Sigmoid colon (tissue), 7 donors: ENCODE measurements around the gene ARRDC5. TPM values are rescaled to one million over a fixed set of nuclear protein-coding genes. Genes with fewer than 3 reads are reported as not detected.

Source experiments
- DNase-seq: peaks from one replicate; pipeline ENCODE4 v3.0.0-alpha.2; 2019
- H3K27ac ChIP-seq, 4 donors: fragments of 200-600 bp; sonication (generic); one replicate each; pipeline ENCODE4 v1.5.1; 2016 to 2019; ENCODE audit warnings: mild to moderate bottlenecking in 1 of 4
- H3K27me3 ChIP-seq, 3 donors: fragments of 200-600 bp; sonication (generic); one replicate each; pipeline ENCODE4 v1.5.1; 2019; ENCODE audit warnings: mild to moderate bottlenecking in 1 of 3
- H3K36me3 ChIP-seq, 4 donors: fragments of 200-600 bp; sonication (generic); one replicate each; pipeline ENCODE4 v1.5.1; 2016 to 2019
- H3K4me1 ChIP-seq, 4 donors: fragments of 200-600 bp; sonication (generic); one replicate each; pipeline ENCODE4 v1.5.1; 2017 to 2019
- H3K4me3 ChIP-seq, 4 donors: fragments of 200-600 bp; sonication (generic); one replicate each; pipeline ENCODE4 v1.5.1; 2017 to 2019; ENCODE audit warnings: mild to moderate bottlenecking in 2 of 4, moderate library complexity in 1 of 4
- H3K9me3 ChIP-seq, 4 donors: fragments of 200-600 bp in 3 of 4; sonication (generic) in 3 of 4; one replicate each; pipeline versions ENCODE4 v1.5.1 to v1.6.1; 2013 to 2019
- CTCF ChIP-seq, 4 experiments: fragments of 450-650 bp in 3 of 4; fragments of 200-600 bp in 1 of 4; IDR thresholded peaks; one replicate each; pipeline ENCODE4 v1.5.1; 2016 to 2019; ENCODE audit warnings: antibody characterized with exemption in 4 of 4, mild to moderate bottlenecking in 3 of 4, moderate library complexity in 2 of 4
- EP300 ChIP-seq, 4 donors: sonication (generic); formaldehyde crosslinking; IDR thresholded peaks; one replicate each; pipeline ENCODE4 v1.6.1; 2017; ENCODE audit warnings: antibody characterized with exemption in 4 of 4
- POLR2A ChIP-seq, 2 donors: fragments of 450-650 bp; IDR thresholded peaks; one replicate each; pipeline ENCODE4 v1.6.1; 2016; ENCODE audit warnings: antibody characterized with exemption in 2 of 2, mild to moderate bottlenecking in 2 of 2, moderate library complexity in 2 of 2
- POLR2AphosphoS5 ChIP-seq, 4 donors: sonication (generic); formaldehyde crosslinking; IDR thresholded peaks; one replicate each; pipeline ENCODE4 v1.6.1; 2017; ENCODE audit warnings: antibody characterized with exemption in 4 of 4
- WGBS, 2 donors: extraction: QIAGEN DNeasy Blood & Tissue Kit; methylation state at CpG; one replicate each; pipeline ENCODE4 v1.1.7; 2013; 5-methylcytosine and 5-hydroxymethylcytosine counted together
- intact Hi-C: fragments of 100-400 bp; cut with DNase I; formaldehyde crosslinking; loops from one replicate; pipeline ENCODE4 v1.15.1; 2023
- polyA plus RNA-seq, 3 donors: library from polyadenylated mRNA; stranded (reverse); fragments of 200-250 nt; gene quantifications; one replicate each; pipeline ENCODE4 v1.2.3, GENCODE V29; 2013
- total RNA-seq, 4 donors: library from RNA; depleted of rRNA; stranded (reverse); fragments of >200 nt; gene quantifications; one replicate each; pipeline ENCODE4 v1.1.0, GENCODE V29; 2016
- donor health status: healthy with polysubstance abuse.
- donor health status: Bipolar disorder and iron deficiency.
- donor health status: healthy.

Gene ARRDC5
- total and polyA plus RNA-seq, 7 donors: 0.27 to 1.1 (median 0.85) TPM; not detected in 3

DNA sequence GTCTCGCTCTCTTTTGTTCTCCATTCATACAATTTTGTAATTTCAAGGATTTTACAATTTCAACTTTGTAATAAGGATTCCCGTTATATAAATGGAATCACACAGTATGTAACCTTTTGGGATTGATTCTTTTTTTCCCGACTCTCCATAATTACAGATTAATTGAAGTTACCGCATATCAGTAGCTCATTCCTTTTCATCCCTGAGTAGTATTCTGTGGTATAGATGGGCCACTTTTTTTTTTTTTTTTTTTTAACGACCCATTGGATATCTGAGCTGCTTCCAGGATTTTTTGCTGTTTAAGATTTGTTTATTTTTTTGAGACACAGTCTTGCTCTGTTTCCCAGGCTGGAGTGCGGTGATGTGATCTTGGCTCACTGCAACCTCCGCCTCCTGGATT, 34.4 kb upstream of the ARRDC5 start:
- H3K36me3 ChIP-seq: no peaks in the 10 kb centered on the region
- no peaks in the 10 kb centered on the region for H3K27me3 ChIP-seq
- no peak overlapping the region for H3K27ac ChIP-seq
- TF ChIP-seq EP300 (IDR thresholded peaks at IDR 0.05) (no peak), CTCF (IDR thresholded peaks at IDR 0.05) (no peak), POLR2A (IDR thresholded peaks at IDR 0.05) (no peak), POLR2AphosphoS5 (IDR thresholded peaks at IDR 0.05) (no peak)
- DNase-seq: no peak
- H3K9me3 ChIP-seq: no peaks in the 10 kb centered on the region
- 91 to 95% methylated on average over 7 of the region's 7 CpGs for WGBS, 2 donors
- no peak overlapping the region for H3K4me3 ChIP-seq
- H3K4me1 ChIP-seq: no peaks in the 10 kb centered on the region
- intact Hi-C loops: no loop called here

DNA sequence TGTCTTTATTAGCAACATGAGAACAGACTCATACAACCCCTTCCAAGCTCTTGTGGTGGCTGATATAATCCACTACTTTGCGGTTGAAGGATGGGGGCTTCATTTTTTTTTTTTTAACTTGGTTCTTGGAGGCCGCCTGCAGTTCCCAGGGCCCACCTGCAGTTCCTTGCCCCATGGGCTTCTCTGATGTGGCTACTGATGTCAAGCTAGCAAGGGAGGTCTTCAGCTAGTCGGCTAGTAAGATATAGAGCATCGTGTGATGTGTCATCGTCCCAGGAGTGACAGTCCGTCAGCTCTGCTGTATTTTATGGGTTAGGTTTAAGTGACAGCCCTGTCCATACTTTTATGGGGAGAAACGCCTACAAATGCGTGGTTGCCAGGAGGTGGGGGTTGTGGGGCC, 32.7 kb upstream of the ARRDC5 start:
- intact Hi-C loops: no loop called here
- no peak for DNase-seq
- no peaks in the 10 kb centered on the region for H3K4me1 ChIP-seq
- H3K36me3 ChIP-seq: no peaks in the 10 kb centered on the region
- H3K27me3 ChIP-seq: no peaks in the 10 kb centered on the region
- no peak for TF ChIP-seq POLR2A (IDR thresholded peaks at IDR 0.05)
- no peak for TF ChIP-seq CTCF (IDR thresholded peaks at IDR 0.05)
- no peak for TF ChIP-seq POLR2AphosphoS5 (IDR thresholded peaks at IDR 0.05)
- TF ChIP-seq EP300 (IDR thresholded peaks at IDR 0.05): no peak
- H3K9me3 ChIP-seq: no peaks in the 10 kb centered on the region
- H3K27ac ChIP-seq: no peak overlapping the region
- 86 to 90% methylated on average over 8 of the region's 8 CpGs for WGBS, 2 donors
- H3K4me3 ChIP-seq: no peak overlapping the region

DNA sequence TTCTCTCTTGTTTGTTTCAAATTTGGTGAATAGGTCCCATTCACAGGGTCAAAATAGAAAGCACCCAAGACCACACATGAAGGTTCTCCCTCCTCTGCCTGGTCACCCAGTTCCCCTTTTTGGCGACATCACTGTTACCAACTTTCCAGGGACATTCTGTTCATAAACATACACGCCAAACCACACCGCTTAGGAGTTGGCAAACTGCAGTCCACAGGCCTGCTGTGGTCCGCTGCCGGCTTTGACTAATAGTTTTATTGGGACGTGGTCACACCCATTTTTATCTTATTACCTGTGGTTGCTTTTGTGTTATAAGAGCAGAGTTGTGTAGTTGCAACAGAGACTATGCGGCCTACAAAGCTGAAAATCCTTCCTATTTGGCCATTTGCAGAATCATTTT, 30.8 kb upstream of the ARRDC5 start:
- DNase-seq: no peak
- H3K27ac ChIP-seq: peak overlapping the region in 1 of 4 donors; percentile 0
- H3K9me3 ChIP-seq: no peaks in the 10 kb centered on the region
- no peaks in the 10 kb centered on the region for H3K27me3 ChIP-seq
- 21 to 67% methylated on average over 7 of the region's 7 CpGs for WGBS, 2 donors
- TF ChIP-seq POLR2AphosphoS5 (IDR thresholded peaks at IDR 0.05) (no peak), EP300 (IDR thresholded peaks at IDR 0.05) (no peak), CTCF (IDR thresholded peaks at IDR 0.05) (no peak), POLR2A (IDR thresholded peaks at IDR 0.05) (no peak)
- H3K36me3 ChIP-seq: no peaks in the 10 kb centered on the region
- intact Hi-C loops: no loop called here
- H3K4me1 ChIP-seq: no peaks in the 10 kb centered on the region
- H3K4me3 ChIP-seq: no peak overlapping the region

GRCh38 chr19:4932711-4933110, 30.0 kb upstream of the ARRDC5 start:
- no peaks in the 10 kb centered on the region for H3K4me1 ChIP-seq

More at GRCh38 chr19:4932711-4933110, 30.0 kb upstream of the ARRDC5 start:
- 96 to 97% methylated on average over 32 of the region's 32 CpGs for WGBS, 2 donors
- Histone ChIP-seq H3K27ac (no peak overlapping the region), H3K36me3 (no peaks in the 10 kb centered on the region), H3K9me3 (no peaks in the 10 kb centered on the region), H3K27me3 (no peaks in the 10 kb centered on the region), H3K4me3 (no peak overlapping the region)
- TF ChIP-seq EP300 (IDR thresholded peaks at IDR 0.05): no peak
- no peak for TF ChIP-seq CTCF (IDR thresholded peaks at IDR 0.05)
- TF ChIP-seq POLR2AphosphoS5 (IDR thresholded peaks at IDR 0.05): no peak
- no peak for TF ChIP-seq POLR2A (IDR thresholded peaks at IDR 0.05)
- DNase-seq: no peak
- intact Hi-C loops: no loop called here
